Measurements from ENCODE around the gene CCL4. TPM values are rescaled to one million over a fixed set of nuclear protein-coding genes. Genes with fewer than 3 reads are reported as not detected.

CCL4 gene
- polyA plus RNA-seq, 1 donor (not counting 4 experiments of a cell fraction or from before 2014, with no cell fraction given), result not detected

DNA sequence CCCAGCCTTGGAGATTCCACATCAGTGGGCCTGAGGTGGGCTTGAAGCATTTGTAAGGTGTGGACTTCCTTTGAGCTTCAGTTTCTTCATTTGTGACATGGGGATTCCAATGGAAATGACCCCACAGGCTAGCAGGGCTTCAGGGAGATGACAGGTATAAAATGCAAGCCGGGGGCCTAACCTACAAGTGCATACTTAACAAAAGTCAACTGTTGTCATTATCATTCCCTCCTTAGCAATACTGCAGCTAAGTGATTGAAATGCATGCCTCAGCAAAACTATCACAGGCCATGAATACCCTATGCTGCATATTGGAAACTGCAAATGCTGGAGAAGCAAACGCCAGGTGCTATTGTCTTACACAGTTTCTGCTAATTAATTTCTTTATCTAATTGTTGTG is 19.8 kb downstream of the CCL4 start:
- dilution Hi-C loops (cut with MboI; ENCODE audit: extremely low pct_ligation_motif_present, low sequenced_read_pairs), result no loop called here

DNA sequence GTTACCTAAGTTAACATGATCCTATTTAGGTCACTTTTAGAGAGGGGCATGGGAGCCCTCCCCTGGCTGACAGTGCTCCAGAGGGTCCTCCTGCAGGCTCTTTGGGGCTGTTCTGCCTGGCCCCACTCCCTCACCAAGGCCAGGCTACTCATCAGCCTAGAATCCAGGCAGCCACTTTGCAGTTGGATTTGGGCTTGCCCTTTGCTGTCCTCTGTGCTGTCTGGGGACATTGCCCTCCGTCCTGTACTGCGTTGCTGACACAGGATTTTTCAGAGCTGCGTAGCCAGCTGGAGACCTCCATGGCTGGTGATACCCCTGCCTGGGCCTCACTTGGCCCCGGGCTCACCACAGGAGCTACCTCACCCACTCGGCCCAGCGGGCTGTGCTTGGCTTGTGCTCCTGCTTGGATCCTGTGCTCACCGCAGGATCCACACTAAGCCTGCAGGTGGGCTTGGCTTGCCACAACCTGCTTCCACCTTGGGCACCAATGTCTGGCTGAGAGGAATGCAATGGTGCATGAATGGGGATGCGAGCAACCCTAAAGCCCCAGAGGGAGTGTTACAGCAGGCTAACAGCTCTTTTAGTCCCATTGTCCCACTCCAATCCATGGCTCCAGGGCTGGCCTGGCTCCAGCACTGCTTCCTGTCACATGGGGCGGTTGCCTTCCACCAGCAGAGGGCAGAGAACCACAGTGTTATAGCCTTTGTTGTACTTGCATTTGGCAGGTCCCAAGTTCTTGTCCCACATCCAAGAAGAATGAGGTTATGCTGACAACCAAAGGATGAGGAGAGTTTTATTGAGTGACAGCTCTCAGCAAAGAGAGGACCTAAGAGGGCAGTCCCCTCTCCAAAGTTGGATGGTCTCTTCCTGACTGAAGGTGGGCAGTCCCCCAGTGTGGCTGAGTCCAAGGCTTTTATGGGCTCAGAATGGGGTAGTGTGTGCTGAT is 21.5 kb downstream of the CCL4 start:
- Histone ChIP-seq H3K36me3 (ENCODE audit: control insufficient read depth in 2 of 2, extremely low read depth in 1 of 2, insufficient read depth in 2 of 2, low read length in 2 of 2) (no peaks in the 10 kb centered on the region), H3K4me3 (ENCODE audit: control insufficient read depth in 2 of 3, extremely low read depth in 1 of 3, insufficient read depth in 2 of 3, low read depth in 1 of 3, low read length in 3 of 3) (no peak overlapping the region), H3K4me2 (ENCODE audit: control insufficient read depth, extremely low read depth, insufficient read depth, low read depth, low read length) (no peak overlapping the region), H3K4me1 (ENCODE audit: control insufficient read depth, extremely low read depth, insufficient read depth, low read length) (no peaks in the 10 kb centered on the region), H3K9me3 (ENCODE audit: control insufficient read depth, low read depth, low read length) (peaks cover 3% of the 10 kb centered on the region), H3K9me1 (ENCODE audit: control insufficient read depth, extremely low read depth, insufficient read depth, low read length) (no peaks in the 10 kb centered on the region), H3K79me2 (ENCODE audit: control insufficient read depth, insufficient read depth, low read length) (no peaks in the 10 kb centered on the region), H4K20me1 (ENCODE audit: control insufficient read depth, extremely low read depth, insufficient read depth, low read length) (no peaks in the 10 kb centered on the region), H2AFZ (ENCODE audit: control insufficient read depth, low read length) (no peak overlapping the region), H3K27me3 (ENCODE audit: control insufficient read depth, extremely low read depth, insufficient read depth, low read length) (no peaks in the 10 kb centered on the region), H3K9ac (ENCODE audit: control insufficient read depth, extremely low read depth, insufficient read depth, low read length) (no peak overlapping the region), H3K27ac (ENCODE audit: control insufficient read depth, insufficient read depth, low read length) (no peak overlapping the region)
- no peak for FAIRE-seq
- no peak for DNase-seq (ENCODE audit: low read depth, low spot score)
- no peak for TF ChIP-seq EZH2 (IDR thresholded peaks at IDR 0.05; ENCODE audit: low read length)
- TF ChIP-seq, protein P1, sequence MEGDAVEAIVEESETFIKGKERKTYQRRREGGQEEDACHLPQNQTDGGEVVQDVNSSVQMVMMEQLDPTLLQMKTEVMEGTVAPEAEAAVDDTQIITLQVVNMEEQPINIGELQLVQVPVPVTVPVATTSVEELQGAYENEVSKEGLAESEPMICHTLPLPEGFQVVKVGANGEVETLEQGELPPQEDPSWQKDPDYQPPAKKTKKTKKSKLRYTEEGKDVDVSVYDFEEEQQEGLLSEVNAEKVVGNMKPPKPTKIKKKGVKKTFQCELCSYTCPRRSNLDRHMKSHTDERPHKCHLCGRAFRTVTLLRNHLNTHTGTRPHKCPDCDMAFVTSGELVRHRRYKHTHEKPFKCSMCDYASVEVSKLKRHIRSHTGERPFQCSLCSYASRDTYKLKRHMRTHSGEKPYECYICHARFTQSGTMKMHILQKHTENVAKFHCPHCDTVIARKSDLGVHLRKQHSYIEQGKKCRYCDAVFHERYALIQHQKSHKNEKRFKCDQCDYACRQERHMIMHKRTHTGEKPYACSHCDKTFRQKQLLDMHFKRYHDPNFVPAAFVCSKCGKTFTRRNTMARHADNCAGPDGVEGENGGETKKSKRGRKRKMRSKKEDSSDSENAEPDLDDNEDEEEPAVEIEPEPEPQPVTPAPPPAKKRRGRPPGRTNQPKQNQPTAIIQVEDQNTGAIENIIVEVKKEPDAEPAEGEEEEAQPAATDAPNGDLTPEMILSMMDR (optimal IDR thresholded peaks at IDR 0.05 in 1 of 3, IDR thresholded peaks at IDR 0.05 in 1 of 3, conservative IDR thresholded peaks at IDR 0.05 in 1 of 3; ENCODE audit: extremely low read depth in 1 of 3, insufficient read depth in 2 of 3, low read length in 3 of 3), result no peak
- dilution Hi-C loops (cut with MboI; ENCODE audit: extremely low pct_ligation_motif_present, low sequenced_read_pairs), result loop anchor here (25.0 kb wide), 1 partner anchor 138 kb away; the partner anchor contains the start of genes CCL14 and CCL16

More for the DNA sequence above, 19.8 kb downstream of the CCL4 start:
- Histone ChIP-seq H3K9me3 (ENCODE audit: control insufficient read depth, low read depth, low read length) (peaks cover 3% of the 10 kb centered on the region), H3K27ac (ENCODE audit: control insufficient read depth, insufficient read depth, low read length) (no peak overlapping the region), H3K4me3 (ENCODE audit: control insufficient read depth in 2 of 3, extremely low read depth in 1 of 3, insufficient read depth in 2 of 3, low read depth in 1 of 3, low read length in 3 of 3) (no peak overlapping the region), H3K79me2 (ENCODE audit: control insufficient read depth, insufficient read depth, low read length) (no peaks in the 10 kb centered on the region), H3K9me1 (ENCODE audit: control insufficient read depth, extremely low read depth, insufficient read depth, low read length) (no peaks in the 10 kb centered on the region), H3K27me3 (ENCODE audit: control insufficient read depth, extremely low read depth, insufficient read depth, low read length) (no peaks in the 10 kb centered on the region), H2AFZ (ENCODE audit: control insufficient read depth, low read length) (no peak overlapping the region), H3K4me2 (ENCODE audit: control insufficient read depth, extremely low read depth, insufficient read depth, low read depth, low read length) (no peak overlapping the region), H4K20me1 (ENCODE audit: control insufficient read depth, extremely low read depth, insufficient read depth, low read length) (no peaks in the 10 kb centered on the region), H3K36me3 (ENCODE audit: control insufficient read depth in 2 of 2, extremely low read depth in 1 of 2, insufficient read depth in 2 of 2, low read length in 2 of 2) (no peaks in the 10 kb centered on the region), H3K9ac (ENCODE audit: control insufficient read depth, extremely low read depth, insufficient read depth, low read length) (no peak overlapping the region), H3K4me1 (ENCODE audit: control insufficient read depth, extremely low read depth, insufficient read depth, low read length) (no peaks in the 10 kb centered on the region)
- TF ChIP-seq, protein P1 (optimal IDR thresholded peaks at IDR 0.05 in 1 of 3, IDR thresholded peaks at IDR 0.05 in 1 of 3, conservative IDR thresholded peaks at IDR 0.05 in 1 of 3; ENCODE audit: extremely low read depth in 1 of 3, insufficient read depth in 2 of 3, low read length in 3 of 3), result no peak
- TF ChIP-seq EZH2 (IDR thresholded peaks at IDR 0.05; ENCODE audit: low read length), result no peak
- DNase-seq (ENCODE audit: low read depth, low spot score) (no peak), FAIRE-seq (no peak)
